Activated CD4-positive, alpha-beta memory T cell treated with anti-CD3 and anti-CD28 coated beads, Interleukin-2, amount 10 ng/mL, durations not matched to agents 7 days and 5 days (primary cell): ENCODE measurements around the gene ITGB4. TPM values are rescaled to one million over a fixed set of nuclear protein-coding genes. Genes with fewer than 3 reads are reported as not detected.
A peak's percentile ranks its signal among the peaks of the same experiment; 100 is the strongest.

Experiments
- CTCF ChIA-PET: fragments of 350-600 bp; sonication (Branson Sonifier 250); formaldehyde crosslinking; loops from one replicate; lab custom pipeline; 2021; ENCODE audit warnings: antibody characterized with exemption, inconsistent platforms; lab: Charles Lee
- POLR2A ChIA-PET: fragments of 350-600 bp; sonication (Branson Sonifier 250); formaldehyde crosslinking; loops from one replicate; lab custom pipeline; 2021; ENCODE audit warnings: antibody characterized with exemption; lab: Charles Lee
- DNase-seq: peaks from one replicate; pipeline ENCODE4 v3.0.0-alpha.2; 2020
- H3K27ac Mint-ChIP-seq: one replicate; pipeline ENCODE4 v1.8.0; 2021; ENCODE audit warnings: mild to moderate bottlenecking, mixed read lengths
- H3K27me3 Mint-ChIP-seq: one replicate; pipeline ENCODE4 v1.8.0; 2021; ENCODE audit warnings: mixed read lengths
- H3K36me3 Mint-ChIP-seq: one replicate; pipeline ENCODE4 v1.8.0; 2021; ENCODE audit warnings: low read depth, mixed read lengths
- H3K4me1 Mint-ChIP-seq: one replicate; pipeline ENCODE4 v1.8.0; 2021; ENCODE audit warnings: mixed read lengths
- H3K4me3 Mint-ChIP-seq: one replicate; pipeline ENCODE4 v1.8.0; 2021; ENCODE audit warnings: mild to moderate bottlenecking, mixed read lengths
- H3K9me3 Mint-ChIP-seq: one replicate; pipeline ENCODE4 v1.8.0; 2021; ENCODE audit warnings: mixed read lengths
- total RNA-seq, 2 experiments: library from RNA; stranded (reverse); gene quantifications; one replicate each; pipeline ENCODE4 v1.2.3, GENCODE V29; 2021

Gene ITGB4
- total RNA-seq, 2 experiments from 2014 or later, result 0.43 to 0.68 TPM

DNA sequence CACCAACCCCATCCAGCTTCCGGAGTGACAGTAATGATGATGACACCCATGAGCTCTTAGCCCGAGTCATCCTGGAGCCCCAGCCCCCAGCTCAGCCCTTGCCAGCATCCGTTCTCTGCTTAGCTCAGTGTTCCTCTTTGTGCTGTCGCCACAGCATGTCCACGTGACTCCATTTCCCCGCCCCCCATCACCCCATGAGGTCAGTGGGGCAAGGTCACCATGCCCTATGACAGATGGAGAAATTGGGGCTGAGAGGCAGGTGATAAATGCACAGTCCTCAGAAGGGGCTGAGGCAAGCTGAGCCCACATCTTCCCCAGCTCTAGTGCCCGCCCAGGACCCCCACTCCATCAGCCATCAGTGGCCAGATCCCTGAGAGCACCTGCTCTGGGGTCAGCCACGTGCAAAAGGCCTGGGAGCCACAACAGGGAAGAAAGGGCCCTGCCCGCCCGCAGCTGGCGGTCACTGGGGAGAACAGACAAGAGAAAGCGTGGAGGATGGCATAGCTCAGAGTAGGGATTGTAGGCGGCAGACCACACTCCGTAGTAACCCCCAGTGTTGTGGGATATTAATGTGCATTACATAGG lies 17.1 kb downstream of the ITGB4 start:
- no peaks in the 10 kb centered on the region for H3K27me3 Mint-ChIP-seq
- CTCF ChIA-PET, result interaction anchor here (0.6 to 1.9 kb wide), 4 partner anchors 10 to 105 kb away, joined by 3 to 34 read pairs (median 12); partner anchors contain the start of gene SMIM5
- no peak overlapping the region for H3K4me3 Mint-ChIP-seq
- peaks cover 11% of the 10 kb centered on the region for H3K4me1 Mint-ChIP-seq
- no peaks in the 10 kb centered on the region for H3K36me3 Mint-ChIP-seq
- no peaks in the 10 kb centered on the region for H3K9me3 Mint-ChIP-seq
- DNase-seq, result peak; percentile 59
- POLR2A ChIA-PET, result interaction anchor here (1.1 to 1.9 kb wide), 4 partner anchors 15 to 71 kb away, joined by 3 to 5 read pairs (median 4); partner anchors contain the start of genes RECQL5 and SAP30BP
- H3K27ac Mint-ChIP-seq, result no peak overlapping the region

GRCh38 chr17:75739174-75739573 lies 17.9 kb downstream of the ITGB4 start:
- Mint-ChIP-seq H3K27ac (no peak overlapping the region), H3K4me3 (no peak overlapping the region), H3K27me3 (no peaks in the 10 kb centered on the region), H3K4me1 (peaks cover 11% of the 10 kb centered on the region), H3K9me3 (no peaks in the 10 kb centered on the region), H3K36me3 (no peaks in the 10 kb centered on the region)
- ChIA-PET POLR2A (interaction anchor here (1.1 kb wide), 1 partner anchor 67 kb away, joined by 3 read pairs; no protein-coding TSS in a partner anchor), CTCF (interaction anchor here (0.6 to 1.9 kb wide), 4 partner anchors 9 to 106 kb away, joined by 3 to 34 read pairs (median 12); partner anchors contain the start of gene SMIM5)
- no peak for DNase-seq

DNA sequence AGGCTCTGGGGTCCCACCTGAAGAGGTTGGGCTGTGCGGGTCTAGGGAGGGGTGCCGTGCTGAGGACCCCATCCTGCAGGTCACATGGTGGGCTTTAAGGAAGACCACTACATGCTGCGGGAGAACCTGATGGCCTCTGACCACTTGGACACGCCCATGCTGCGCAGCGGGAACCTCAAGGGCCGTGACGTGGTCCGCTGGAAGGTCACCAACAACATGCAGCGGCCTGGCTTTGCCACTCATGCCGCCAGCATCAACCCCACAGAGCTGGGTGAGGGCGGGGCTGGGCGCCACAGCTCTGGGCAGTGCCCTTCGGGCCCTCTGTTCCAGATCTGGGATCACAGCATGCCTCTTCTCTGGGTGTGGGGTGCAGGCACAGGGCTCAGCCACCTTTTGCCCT lies 18.5 kb downstream of the ITGB4 start:
- Mint-ChIP-seq H3K9me3 (no peaks in the 10 kb centered on the region), H3K4me3 (no peak overlapping the region), H3K4me1 (peaks cover 9% of the 10 kb centered on the region), H3K36me3 (no peaks in the 10 kb centered on the region), H3K27ac (no peak overlapping the region), H3K27me3 (no peaks in the 10 kb centered on the region)
- DNase-seq, result no peak
- ChIA-PET POLR2A (no interaction called here), CTCF (no interaction called here)

GRCh38 chr17:75740215-75740614 lies 19.0 kb downstream of the ITGB4 start:
- Mint-ChIP-seq H3K27me3 (no peaks in the 10 kb centered on the region), H3K9me3 (no peaks in the 10 kb centered on the region), H3K36me3 (no peaks in the 10 kb centered on the region), H3K27ac (no peak overlapping the region), H3K4me3 (no peak overlapping the region), H3K4me1 (peaks cover 9% of the 10 kb centered on the region)
- ChIA-PET CTCF (no interaction called here), POLR2A (no interaction called here)
- DNase-seq, result no peak

DNA sequence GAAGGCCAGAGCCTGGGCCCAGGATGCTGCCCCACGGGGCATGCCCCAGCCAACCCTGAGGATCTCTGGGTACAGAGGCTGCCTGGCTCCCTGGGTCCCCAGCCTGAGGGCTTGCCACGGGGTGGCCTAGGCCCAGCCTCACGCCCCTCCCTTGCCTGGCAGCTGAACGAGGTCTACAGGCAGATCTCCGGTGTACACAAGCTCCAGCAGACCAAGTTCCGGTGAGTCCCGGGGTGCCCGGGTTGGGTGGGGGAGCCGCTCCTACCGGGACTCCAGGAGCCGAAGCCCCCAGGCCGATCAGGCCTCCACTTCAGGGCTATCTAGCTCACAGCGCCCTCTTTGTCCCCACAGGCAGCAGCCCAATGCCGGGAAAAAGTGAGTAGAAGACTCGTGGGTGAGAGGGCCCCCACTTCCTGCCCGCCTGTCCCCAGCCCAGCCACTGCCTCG lies 19.4 kb downstream of the ITGB4 start:
- no peaks in the 10 kb centered on the region for H3K9me3 Mint-ChIP-seq
- ChIA-PET POLR2A (no interaction called here), CTCF (no interaction called here)
- peaks cover 9% of the 10 kb centered on the region for H3K4me1 Mint-ChIP-seq
- H3K4me3 Mint-ChIP-seq, result no peak overlapping the region
- H3K36me3 Mint-ChIP-seq, result no peaks in the 10 kb centered on the region
- no peak overlapping the region for H3K27ac Mint-ChIP-seq
- no peak for DNase-seq
- no peaks in the 10 kb centered on the region for H3K27me3 Mint-ChIP-seq

DNA sequence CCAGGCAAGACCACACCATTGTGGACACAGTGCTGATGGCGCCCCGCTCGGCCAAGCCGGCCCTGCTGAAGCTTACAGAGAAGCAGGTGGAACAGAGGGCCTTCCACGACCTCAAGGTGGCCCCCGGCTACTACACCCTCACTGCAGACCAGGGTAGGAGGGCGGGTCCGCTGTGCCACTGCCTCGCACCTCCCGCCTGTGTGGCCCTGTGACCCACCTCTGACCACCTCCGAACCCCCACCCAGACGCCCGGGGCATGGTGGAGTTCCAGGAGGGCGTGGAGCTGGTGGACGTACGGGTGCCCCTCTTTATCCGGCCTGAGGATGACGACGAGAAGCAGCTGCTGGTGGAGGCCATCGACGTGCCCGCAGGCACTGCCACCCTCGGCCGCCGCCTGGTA lies 21.1 kb downstream of the ITGB4 start:
- Mint-ChIP-seq H3K4me3 (no peak overlapping the region), H3K27ac (no peak overlapping the region), H3K27me3 (no peaks in the 10 kb centered on the region), H3K36me3 (no peaks in the 10 kb centered on the region), H3K9me3 (no peaks in the 10 kb centered on the region), H3K4me1 (peaks cover 9% of the 10 kb centered on the region)
- ChIA-PET CTCF (no interaction called here), POLR2A (no interaction called here)
- DNase-seq, result no peak

DNA sequence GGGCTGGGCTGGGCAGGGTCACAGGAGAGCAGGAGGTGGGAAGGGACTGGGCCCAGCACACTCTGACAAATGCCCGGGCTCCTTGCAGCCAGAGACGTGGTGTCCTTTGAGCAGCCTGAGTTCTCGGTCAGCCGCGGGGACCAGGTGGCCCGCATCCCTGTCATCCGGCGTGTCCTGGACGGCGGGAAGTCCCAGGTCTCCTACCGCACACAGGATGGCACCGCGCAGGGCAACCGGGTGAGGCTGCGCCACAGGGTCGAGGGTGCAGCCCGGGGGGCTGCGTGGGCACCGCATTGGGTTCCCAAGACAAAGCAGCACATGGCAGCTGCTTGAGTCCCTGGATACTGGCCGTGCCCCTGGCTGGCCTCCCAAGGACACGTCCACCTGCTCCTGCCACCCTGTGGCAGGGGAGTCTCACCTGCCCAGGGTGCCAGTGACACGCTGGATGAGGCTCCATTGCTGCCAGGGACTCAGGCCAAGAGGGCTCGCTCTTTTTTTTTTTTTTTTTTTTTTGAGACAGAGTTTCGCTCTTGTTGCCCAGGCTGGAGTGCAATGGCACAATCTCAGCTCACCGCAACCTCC lies 22.5 kb downstream of the ITGB4 start:
- H3K4me3 Mint-ChIP-seq, result no peak overlapping the region

GRCh38 chr17:75748706-75749105 lies 27.4 kb downstream of the ITGB4 start:
- H3K9me3 Mint-ChIP-seq, result no peaks in the 10 kb centered on the region
- CTCF ChIA-PET, result interaction anchor here (0.6 to 7.4 kb wide), 31 partner anchors 10 to 222 kb away, joined by 3 to 149 read pairs (median 6); partner anchors contain the start of genes GALK1, ITGB4, RECQL5 and SAP30BP
- no peak for DNase-seq
- no peaks in the 10 kb centered on the region for H3K36me3 Mint-ChIP-seq
- H3K4me1 Mint-ChIP-seq, result peaks cover 12% of the 10 kb centered on the region
- H3K4me3 Mint-ChIP-seq, result no peak overlapping the region
- POLR2A ChIA-PET, result interaction anchor here (1.0 to 1.1 kb wide), 2 partner anchors 27 to 83 kb away, joined by 3 read pairs; no protein-coding TSS in a partner anchor
- no peak overlapping the region for H3K27ac Mint-ChIP-seq
- peaks cover 9% of the 10 kb centered on the region for H3K27me3 Mint-ChIP-seq

More for the DNA sequence above, 22.5 kb downstream of the ITGB4 start:
- no peak for DNase-seq
- Mint-ChIP-seq H3K4me1 (peaks cover 3% of the 10 kb centered on the region), H3K27ac (no peak overlapping the region), H3K36me3 (no peaks in the 10 kb centered on the region), H3K27me3 (peaks cover 3% of the 10 kb centered on the region), H3K9me3 (no peaks in the 10 kb centered on the region)
- ChIA-PET CTCF (no interaction called here), POLR2A (no interaction called here)

DNA sequence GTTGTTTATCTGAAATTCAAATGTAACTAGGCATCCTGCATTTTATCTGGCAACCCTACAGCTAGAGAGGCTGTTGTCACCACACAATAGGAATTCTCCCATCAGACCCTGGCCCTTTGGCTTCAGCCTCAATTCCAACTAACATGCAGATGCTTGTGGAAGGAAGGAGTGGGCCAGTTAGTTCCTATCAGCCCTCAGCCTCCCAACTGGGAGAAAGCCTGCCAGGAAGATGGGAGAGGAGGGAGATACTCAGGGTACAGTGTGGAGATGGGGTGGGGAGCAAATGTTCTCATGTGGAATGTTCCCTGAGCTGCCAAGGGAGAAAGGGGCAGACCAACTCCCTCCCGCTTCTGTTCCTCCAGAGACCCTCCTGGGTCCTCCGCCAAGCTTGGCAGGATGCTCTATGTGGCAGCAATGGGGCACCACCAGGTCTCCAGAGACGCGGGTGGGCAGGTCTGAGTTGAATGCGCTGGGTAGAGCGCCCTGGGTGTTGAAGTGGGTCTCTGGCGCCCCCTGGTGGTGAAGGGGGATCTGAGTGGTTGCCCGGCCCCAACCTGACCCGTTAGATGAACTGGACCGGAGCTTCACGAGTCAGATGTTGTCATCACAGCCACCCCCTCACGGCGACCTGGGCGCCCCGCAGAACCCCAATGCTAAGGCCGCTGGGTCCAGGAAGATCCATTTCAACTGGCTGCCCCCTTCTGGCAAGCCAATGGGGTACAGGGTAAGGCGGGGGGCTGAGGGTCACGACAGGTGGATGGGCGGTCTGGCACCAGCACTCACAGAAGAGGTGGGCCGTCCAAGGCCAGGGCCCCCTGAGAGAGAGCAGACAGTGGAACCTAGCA lies 28.5 kb downstream of the ITGB4 start:
- Mint-ChIP-seq H3K27ac (no peak overlapping the region), H3K4me1 (peaks cover 19% of the 10 kb centered on the region), H3K9me3 (no peaks in the 10 kb centered on the region), H3K4me3 (no peak overlapping the region), H3K27me3 (peaks cover 9% of the 10 kb centered on the region), H3K36me3 (no peaks in the 10 kb centered on the region)
- ChIA-PET CTCF (interaction anchor here (0.5 to 7.4 kb wide), 29 partner anchors 10 to 427 kb away, joined by 3 to 149 read pairs (median 5); partner anchors contain the start of genes GALK1, RECQL5, SAP30BP and SMIM5), POLR2A (interaction anchor here (0.7 to 0.9 kb wide), 2 partner anchors 105 to 108 kb away, joined by 3 read pairs; partner anchors contain the start of gene WBP2)
- DNase-seq, result peak; percentile 88

DNA sequence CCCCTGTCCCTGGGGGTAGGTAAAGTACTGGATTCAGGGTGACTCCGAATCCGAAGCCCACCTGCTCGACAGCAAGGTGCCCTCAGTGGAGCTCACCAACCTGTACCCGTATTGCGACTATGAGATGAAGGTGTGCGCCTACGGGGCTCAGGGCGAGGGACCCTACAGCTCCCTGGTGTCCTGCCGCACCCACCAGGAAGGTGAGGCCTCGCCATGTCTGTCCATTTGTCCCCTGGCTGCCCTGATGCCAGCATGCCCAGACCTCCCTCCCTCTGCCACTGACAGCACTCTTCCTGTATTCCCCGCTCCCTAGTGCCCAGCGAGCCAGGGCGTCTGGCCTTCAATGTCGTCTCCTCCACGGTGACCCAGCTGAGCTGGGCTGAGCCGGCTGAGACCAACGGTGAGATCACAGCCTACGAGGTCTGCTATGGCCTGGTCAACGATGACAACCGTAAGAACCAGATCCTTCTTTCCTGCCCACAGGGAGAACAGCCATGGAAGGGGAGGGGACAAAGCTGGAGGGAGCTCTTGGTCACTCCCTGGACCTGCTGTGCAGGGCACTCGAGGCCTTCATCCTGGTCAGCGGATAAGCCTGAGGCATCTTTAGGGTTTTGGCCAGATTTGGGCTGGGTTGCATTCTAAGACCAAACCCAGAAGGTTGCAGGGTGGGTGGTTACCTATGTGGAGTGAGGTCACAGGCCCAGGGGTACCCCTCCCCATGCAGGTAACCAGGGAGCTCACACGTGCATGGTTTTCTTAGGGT lies 29.6 kb downstream of the ITGB4 start:
- POLR2A ChIA-PET, result interaction anchor here (0.6 to 1.2 kb wide), 2 partner anchors 28 to 78 kb away, joined by 3 to 5 read pairs; no protein-coding TSS in a partner anchor
- H3K27ac Mint-ChIP-seq, result no peak overlapping the region
- CTCF ChIA-PET, result interaction anchor here (0.6 to 7.4 kb wide), 13 partner anchors 9 to 126 kb away, joined by 3 to 149 read pairs (median 5); partner anchors contain the start of genes GALK1, SMIM5 and UNC13D

DNA sequence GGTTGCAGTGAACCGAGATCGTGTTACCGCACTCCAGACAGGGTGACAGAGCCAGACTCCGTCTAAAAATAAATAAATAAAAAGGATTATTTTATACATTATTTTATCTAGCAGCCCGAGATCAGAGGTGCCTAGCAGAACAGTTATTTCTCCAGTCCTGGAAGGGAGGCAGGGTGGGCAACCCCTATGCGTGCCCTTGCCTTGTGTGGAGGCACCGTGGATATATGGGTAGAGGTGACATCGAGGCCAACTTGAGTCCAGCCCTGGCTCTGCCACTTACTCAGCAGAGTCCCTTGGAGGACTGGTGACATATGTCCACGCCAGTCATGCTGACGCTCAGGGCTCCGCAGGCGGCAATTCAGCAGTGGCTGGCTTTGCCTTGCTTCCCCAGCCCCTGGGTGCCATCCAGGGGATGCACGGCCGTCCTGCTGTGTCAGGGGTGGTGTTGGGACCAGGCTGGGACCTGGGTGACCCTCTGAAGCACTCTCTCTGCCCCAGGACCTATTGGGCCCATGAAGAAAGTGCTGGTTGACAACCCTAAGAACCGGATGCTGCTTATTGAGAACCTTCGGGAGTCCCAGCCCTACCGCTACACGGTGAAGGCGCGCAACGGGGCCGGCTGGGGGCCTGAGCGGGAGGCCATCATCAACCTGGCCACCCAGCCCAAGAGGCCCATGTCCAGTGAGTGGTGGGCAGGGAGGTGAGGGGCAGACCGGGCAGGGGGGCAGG lies 30.6 kb downstream of the ITGB4 start:
- CTCF ChIA-PET, result interaction anchor here (0.6 to 7.4 kb wide), 14 partner anchors 8 to 127 kb away, joined by 3 to 149 read pairs (median 14); partner anchors contain the start of genes GALK1 and SMIM5
- Mint-ChIP-seq H3K27ac (no peak overlapping the region), H3K36me3 (no peaks in the 10 kb centered on the region), H3K4me3 (no peak overlapping the region), H3K27me3 (peaks cover 9% of the 10 kb centered on the region), H3K4me1 (peaks cover 21% of the 10 kb centered on the region), H3K9me3 (no peaks in the 10 kb centered on the region)
- no peak for DNase-seq
- POLR2A ChIA-PET, result interaction anchor here (0.6 to 3.0 kb wide), 5 partner anchors 12 to 103 kb away, joined by 3 to 39 read pairs (median 8); partner anchors contain the start of genes GALK1 and WBP2

More for the DNA sequence above, 29.6 kb downstream of the ITGB4 start:
- H3K36me3 Mint-ChIP-seq, result no peaks in the 10 kb centered on the region
- DNase-seq, result no peak
- H3K4me1 Mint-ChIP-seq, result peaks cover 21% of the 10 kb centered on the region
- no peak overlapping the region for H3K4me3 Mint-ChIP-seq
- no peaks in the 10 kb centered on the region for H3K9me3 Mint-ChIP-seq
- peaks cover 9% of the 10 kb centered on the region for H3K27me3 Mint-ChIP-seq
